Spleen (tissue), 13 donors: ENCODE results near the gene ALDH1A3. TPM values are rescaled to one million over a fixed set of nuclear protein-coding genes. Genes with fewer than 3 reads are reported as not detected.

Experiments used
- DNase-seq: peaks from one replicate; pipeline ENCODE4 v3.0.0-alpha.2; 2020
- H3K27ac ChIP-seq, 8 donors: fragments of 200-600 bp; sonication (generic) in 7 of 8; 1 replicate in 4 of 8; 2 replicates in 4 of 8; pipeline versions ENCODE4 v1.5.0 to v1.8.0; 2016 to 2021; ENCODE audit warnings: inconsistent platforms in 4 of 8, mild to moderate bottlenecking in 4 of 8, moderate library complexity in 1 of 8
- H3K27me3 ChIP-seq, 7 donors: fragments of 200-600 bp; sonication (generic) in 6 of 7; replicated peaks in 1 of 7; 1 replicate in 4 of 7; 2 replicates in 3 of 7; pipeline versions ENCODE4 v1.5.0 to v1.8.0; 2016 to 2021; ENCODE audit warnings: inconsistent platforms in 3 of 7, mild to moderate bottlenecking in 1 of 7
- H3K36me3 ChIP-seq, 6 donors: fragments of 200-600 bp; sonication (generic) in 5 of 6; 1 replicate in 4 of 6; 2 replicates in 2 of 6; pipeline versions ENCODE4 v1.5.0 to v1.8.0; 2016 to 2021; ENCODE audit warnings: inconsistent platforms in 2 of 6
- H3K4me1 ChIP-seq, 6 donors: fragments of 200-600 bp; sonication (generic) in 5 of 6; 1 replicate in 3 of 6; 2 replicates in 3 of 6; pipeline versions ENCODE4 v1.5.0 to v1.8.0; 2016 to 2021; ENCODE audit warnings: inconsistent platforms in 3 of 6
- H3K4me3 ChIP-seq, 8 donors: fragments of 200-600 bp; sonication (generic) in 7 of 8; 1 replicate in 4 of 8; 2 replicates in 4 of 8; pipeline versions ENCODE4 v1.5.0 to v1.8.0; 2016 to 2021; ENCODE audit warnings: inconsistent platforms in 4 of 8, mild to moderate bottlenecking in 4 of 8, moderate library complexity in 2 of 8
- H3K9me3 ChIP-seq, 8 donors: fragments of 200-600 bp; sonication (generic) in 7 of 8; 1 replicate in 4 of 8; 2 replicates in 4 of 8; pipeline versions ENCODE4 v1.5.0 to v1.8.0; 2016 to 2021; ENCODE audit warnings: inconsistent platforms in 4 of 8
- CTCF ChIP-seq, 11 experiments: fragments of 200-600 bp in 7 of 11; fragments of 450-650 bp in 4 of 11; sonication (generic) in 4 of 11; IDR thresholded peaks in 8 of 11; conservative IDR thresholded peaks in 3 of 11; 1 replicate in 7 of 11; 2 replicates in 4 of 11; pipeline versions ENCODE4 v1.4.0 to v1.8.0; 2016 to 2021; ENCODE audit warnings: antibody characterized with exemption in 11 of 11, inconsistent platforms in 4 of 11, mild to moderate bottlenecking in 1 of 11
- POLR2A ChIP-seq, 3 donors: fragments of 450-650 bp; IDR thresholded peaks; one replicate each; pipeline ENCODE4 v1.5.1; 2017; ENCODE audit warnings: antibody characterized with exemption in 3 of 3, mild to moderate bottlenecking in 1 of 3
- POLR2AphosphoS5 ChIP-seq, 3 donors: sonication (generic); formaldehyde crosslinking; IDR thresholded peaks; one replicate each; pipeline ENCODE4 v1.5.1; 2017; ENCODE audit warnings: antibody characterized with exemption in 3 of 3
- WGBS, 5 donors: extraction: QIAGEN DNeasy Blood & Tissue Kit in 3 of 5; methylation state at CpG; one replicate each; pipeline versions ENCODE4 v1.1.5 to v1.1.7; 2013 to 2018; 5-methylcytosine and 5-hydroxymethylcytosine counted together
- intact Hi-C: fragments of 100-400 bp; cut with DNase I; formaldehyde crosslinking; loops from one replicate; pipeline ENCODE4 v1.15.0; 2023; ENCODE audit warnings: low total_unique reads
- long read RNA-seq, 2 donors: transcript quantifications; one replicate each; lab custom pipeline, GENCODE V29; 2026
- polyA plus RNA-seq, 3 donors: library from polyadenylated mRNA; stranded (reverse); fragments of 200-250 nt; gene quantifications; one replicate each; pipeline ENCODE4 v1.2.1, GENCODE V29; 2013
- total RNA-seq, 7 donors: library from RNA; depleted of rRNA in 3 of 7; stranded (reverse); fragments of >200 nt in 3 of 7; fragmentation: NEBNext Ultra II Directional in 4 of 7; extraction: Animal tissue kit (Norgen Biotek cat#: 25700) in 4 of 7; gene quantifications; one replicate each; pipeline versions ENCODE4 v1.1.0 to v1.2.1, GENCODE V29; 2016 to 2021
- donor health status: healthy with polysubstance abuse.
- donor health status: DM: no; HTN: no; CAD: no; lungs with moderate emphysema.
- donor health status: DM: no; HTN: no; CAD: no.
- donor health status: Bipolar disorder and iron deficiency.
- donor health status: healthy.
- donor health status: DM: no; HTN: no; CAD: no.
- donor health status: DM: yes; HTN: yes; CAD: no.

Gene ALDH1A3
- total RNA-seq: 10 to 100 TPM in 2 of 7 donors, 1 to 10 TPM in 4, under 1 TPM in 1; 0.94 to 22.3 (median 6.4) TPM
- polyA plus RNA-seq: 1 to 10 TPM; 1.1 to 4.0 (median 1.4) TPM
- long read RNA-seq, donor 1: 0 reads
- long read RNA-seq, donor 2: 0 reads

GRCh38 chr15:100879464-100880138 is at the start of gene ALDH1A3:
ALDH1A3 (plus strand) TSS chr15:100879831; CDS start chr15:100879908, 77 bp downstream.
- no peak for DNase-seq
- H3K27ac ChIP-seq: no peak within 1 kb of the TSS
- intact Hi-C loops: no loop called here
- TF ChIP-seq POLR2A (IDR thresholded peaks at IDR 0.05): no peak
- TF ChIP-seq POLR2AphosphoS5 (IDR thresholded peaks at IDR 0.05): peak in 2 of 3 donors; percentile 43 to 62
- no peak for TF ChIP-seq CTCF (IDR thresholded peaks at IDR 0.05 in 8 of 11, conservative IDR thresholded peaks at IDR 0.05 in 3 of 11)
- peaks cover 6 to 29% (median 18%) of the 10 kb centered on the region in 6 donors for H3K4me1 ChIP-seq
- peaks cover 0 to 87% (median 44%) of the 10 kb centered on the region in 7 donors for H3K27me3 ChIP-seq
- no peaks in the 10 kb centered on the region for H3K36me3 ChIP-seq
- WGBS, 5 donors: 0 to 2% (median 1%) methylated on average over 18 to 93 of the region's 93 CpGs
- H3K9me3 ChIP-seq: no peaks in the 10 kb centered on the region
- H3K4me3 ChIP-seq: peak within 1 kb of the TSS; percentile 18 to 74 (median 48)

- TF ChIP-seq CTCF (IDR thresholded peaks at IDR 0.05 in 8 of 11, conservative IDR thresholded peaks at IDR 0.05 in 3 of 11) (no peak), POLR2A (IDR thresholded peaks at IDR 0.05) (no peak), POLR2AphosphoS5 (IDR thresholded peaks at IDR 0.05) (no peak)
- intact Hi-C loops: no loop called here
Measured at GRCh38 chr15:100831467-100831866, 48.2 kb upstream of the ALDH1A3 start.

GRCh38 chr15:100832149-100832942 is 47.3 kb upstream of the ALDH1A3 start:
- 79 to 93% (median 87%) methylated on average over 9 of the region's 9 CpGs for WGBS, 5 donors
- no peak for TF ChIP-seq CTCF (IDR thresholded peaks at IDR 0.05 in 8 of 11, conservative IDR thresholded peaks at IDR 0.05 in 3 of 11)
- no peak for TF ChIP-seq POLR2A (IDR thresholded peaks at IDR 0.05)
- no peak for TF ChIP-seq POLR2AphosphoS5 (IDR thresholded peaks at IDR 0.05)

More at GRCh38 chr15:100831467-100831866, 48.2 kb upstream of the ALDH1A3 start:
- Histone ChIP-seq H3K36me3 (no peaks in the 10 kb centered on the region), H3K9me3 (peaks cover 0 to 7% (median 0%) of the 10 kb centered on the region in 8 donors), H3K27me3 (peaks cover 0 to 10% (median 0%) of the 10 kb centered on the region in 7 donors), H3K4me3 (no peak overlapping the region), H3K4me1 (no peaks in the 10 kb centered on the region), H3K27ac (no peak overlapping the region)
- WGBS, 5 donors: 71 to 84% (median 80%) methylated on average over 5 of the region's 5 CpGs
- DNase-seq: no peak

More at GRCh38 chr15:100832149-100832942, 47.3 kb upstream of the ALDH1A3 start:
- intact Hi-C loops: no loop called here
- Histone ChIP-seq H3K27ac (no peak overlapping the region), H3K4me1 (no peaks in the 10 kb centered on the region), H3K27me3 (peaks cover 0 to 17% (median 0%) of the 10 kb centered on the region in 7 donors), H3K4me3 (no peak overlapping the region), H3K9me3 (peaks cover 0 to 7% (median 0%) of the 10 kb centered on the region in 8 donors), H3K36me3 (no peaks in the 10 kb centered on the region)
- DNase-seq: no peak
